K562 (cell line): Measurements from ENCODE around the gene PSMA6. TPM values are rescaled to one million over a fixed set of nuclear protein-coding genes. Genes with fewer than 3 reads are reported as not detected.

Experiments used
- ARID2 ChIP-seq: fragments of 450-650 bp; IDR thresholded peaks from 2 replicates; pipeline ENCODE4 v1.6.1; 2017; ENCODE audit warnings: antibody characterized with exemption, mild to moderate bottlenecking
- DPF2 ChIP-seq: fragments of 450-650 bp; IDR thresholded peaks from 2 replicates; pipeline ENCODE4 v1.6.1; 2016
- GABPB2 ChIP-seq: fragments of 250-450 bp; sonication (Bioruptor Pico); conservative IDR thresholded peaks from 2 replicates; pipeline ENCODE4 v1.5.1; 2021; ENCODE audit warnings: mild to moderate bottlenecking
- PHF20 ChIP-seq: fragments of 450-650 bp; IDR thresholded peaks from 2 replicates; pipeline ENCODE4 v1.6.1; 2018; ENCODE audit not compliant: partially characterized antibody
- SLC30A9 ChIP-seq: fragments of 250-450 bp; sonication (Bioruptor Pico); IDR thresholded peaks from 2 replicates; pipeline ENCODE4 v1.8.0; 2022; ENCODE audit warnings: mild to moderate bottlenecking, moderate library complexity
- SNIP1 ChIP-seq: fragments of 450-650 bp; IDR thresholded peaks from 2 replicates; pipeline ENCODE4 v1.7.1; 2017; ENCODE audit warnings: low read depth, mild to moderate bottlenecking
- TAF15 ChIP-seq: fragments of 200-400 bp; formaldehyde crosslinking; IDR thresholded peaks from 2 replicates; pipeline ENCODE4 v1.6.1; 2017; ENCODE audit warnings: mild to moderate bottlenecking, low read depth, low read length, moderate library complexity
- TAL1 ChIP-seq: fragments of 450-650 bp; IDR thresholded peaks from 2 replicates; pipeline ENCODE4 v1.6.1; 2016; ENCODE audit warnings: mild to moderate bottlenecking
- ZNF124 ChIP-seq: sonication (generic); formaldehyde crosslinking; IDR thresholded peaks from 2 replicates; pipeline ENCODE4 v1.8.1; 2022; ENCODE audit warnings: missing genetic modification reagents
- ZNF146 ChIP-seq: IDR thresholded peaks from one replicate; pipeline ENCODE4 v1.6.1; 2018; ENCODE audit warnings: missing compliant biosample characterization; ENCODE audit not compliant: unreplicated experiment
- ZNF197 ChIP-seq: fragments of 200-800 bp; sonication (Bioruptor generic); IDR thresholded peaks from 2 replicates; pipeline ENCODE4 v1.6.1; 2016; ENCODE audit warnings: low read depth, missing genetic modification characterization, missing compliant biosample characterization
- ZNF212 ChIP-seq: fragments of 450-650 bp; formaldehyde crosslinking; IDR thresholded peaks from 2 replicates; pipeline ENCODE4 v1.4.0; 2020; ENCODE audit warnings: mild to moderate bottlenecking
- ZNF583 ChIP-seq: fragments of 250-450 bp; sonication (Bioruptor Pico); IDR thresholded peaks from 2 replicates; pipeline ENCODE4 v1.4.0; 2020
- polyA plus RNA-seq, 8 experiments: library from polyadenylated mRNA; depleted of rRNA in 4 of 8; stranded (reverse) in 5 of 8; unstranded in 3 of 8; fragments of >200 nt; fragmentation: Nextera tagmentation in 2 of 8; fragmentation: Illumina TruSeq in 1 of 8; extraction: Ambion mirVana in 2 of 8; extraction: Trizol in 1 of 8; gene quantifications; 2 replicates each; pipeline versions ENCODE4 v1.2.1 to v1.2.3, GENCODE V29; 2011 to 2014; ENCODE audit warnings: inconsistent platforms in 1 of 8, missing spikeins in 1 of 8
- total RNA-seq, 7 experiments: library from RNA; depleted of rRNA in 6 of 7; stranded (reverse); fragments of >200 nt in 6 of 7; fragmentation: Illumina TruSeq in 2 of 7; extraction: Trizol in 2 of 7; gene quantifications; 2 replicates each; pipeline versions ENCODE4 v1.2.1 to v1.2.3, GENCODE V29; 2011 to 2021; ENCODE audit warnings: low replicate concordance in 1 of 7
- TF ChIP-seq, protein P1 (sequence below): sonication (generic); formaldehyde crosslinking; IDR thresholded peaks from 2 replicates; pipeline ENCODE4 v1.8.0; 2022; ENCODE audit warnings: mild to moderate bottlenecking, missing genetic modification reagents
- TF ChIP-seq, protein P2 (sequence below), 2 experiments: IDR thresholded peaks; 2 replicates each; pipeline ENCODE4 v1.6.1; 2012; ENCODE audit warnings: improper control_type of control experiment in 2 of 2, low read depth in 2 of 2, low read length in 2 of 2, borderline replicate concordance in 1 of 2
- TF ChIP-seq, protein P3 (sequence below): fragments of 250-450 bp; sonication (Bioruptor Pico); IDR thresholded peaks from 2 replicates; pipeline ENCODE4 v1.5.0; 2021
- TF ChIP-seq, protein P4 (sequence below): fragments of 450-650 bp; IDR thresholded peaks from 2 replicates; pipeline ENCODE4 v1.6.1; 2014; ENCODE audit warnings: low read depth, mild to moderate bottlenecking, moderate library complexity, borderline replicate concordance
- TF ChIP-seq, protein P5 (sequence below): fragments of 450-650 bp; IDR thresholded peaks from one replicate; pipeline ENCODE4 v1.6.1; 2018; ENCODE audit warnings: mild to moderate bottlenecking, moderate library complexity; ENCODE audit not compliant: partially characterized antibody
- TF ChIP-seq, protein P6 (sequence below): fragments of 450-650 bp; formaldehyde crosslinking; IDR thresholded peaks from 2 replicates; pipeline ENCODE4 v1.4.0; 2020; ENCODE audit warnings: mild to moderate bottlenecking, moderate library complexity

The PSMA6 gene
- total and polyA plus RNA-seq, 9 of the 15 experiments (the other 6 are each of a cell fraction or from before 2014, with no cell fraction given) = 210 to 952 (median 288) TPM

DNA sequence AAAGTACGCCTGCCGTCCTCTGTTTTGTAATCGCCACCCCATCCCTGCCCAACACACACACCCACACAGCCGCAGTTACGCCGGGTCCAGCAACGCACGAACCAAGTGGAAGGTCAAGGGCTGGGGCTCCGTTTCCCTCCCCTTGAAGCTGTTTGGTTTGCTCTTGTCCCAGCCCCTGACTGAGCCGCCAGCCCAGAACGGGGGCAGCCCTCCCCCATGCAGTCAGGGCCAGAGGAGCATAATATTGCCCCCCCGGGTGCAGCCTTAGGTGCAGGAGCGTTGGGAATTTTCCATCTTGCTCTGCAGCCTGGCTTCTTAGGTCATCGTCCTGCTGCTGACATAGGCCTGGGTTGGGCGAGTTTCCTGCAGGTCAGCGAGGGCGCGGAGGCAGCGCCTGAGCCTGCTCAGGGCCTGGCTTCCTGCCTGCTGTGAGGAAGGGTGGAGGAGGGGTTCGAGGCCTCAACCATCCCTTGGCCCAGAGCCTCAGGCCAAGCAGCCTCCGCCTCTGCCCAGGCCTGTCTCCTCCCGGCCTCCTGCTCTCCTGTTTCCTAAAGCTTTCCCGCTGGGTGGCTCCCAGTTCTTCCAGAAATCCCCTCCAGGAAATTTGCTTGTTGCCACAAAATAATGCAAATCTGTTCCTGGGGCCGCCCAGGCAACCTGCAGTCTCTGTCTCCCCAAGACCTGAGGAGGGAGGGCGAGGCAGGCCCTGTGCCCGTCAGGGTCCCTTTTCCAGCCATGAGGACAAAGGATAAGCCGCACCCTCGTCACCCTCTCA is 44.5 kb downstream of the PSMA6 start (continued):
- TF ChIP-seq, protein P1, sequence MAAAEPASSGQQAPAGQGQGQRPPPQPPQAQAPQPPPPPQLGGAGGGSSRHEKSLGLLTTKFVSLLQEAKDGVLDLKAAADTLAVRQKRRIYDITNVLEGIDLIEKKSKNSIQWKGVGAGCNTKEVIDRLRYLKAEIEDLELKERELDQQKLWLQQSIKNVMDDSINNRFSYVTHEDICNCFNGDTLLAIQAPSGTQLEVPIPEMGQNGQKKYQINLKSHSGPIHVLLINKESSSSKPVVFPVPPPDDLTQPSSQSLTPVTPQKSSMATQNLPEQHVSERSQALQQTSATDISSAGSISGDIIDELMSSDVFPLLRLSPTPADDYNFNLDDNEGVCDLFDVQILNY (CRISPR knock-in tag) = no peak
- TF ChIP-seq, protein P2, sequence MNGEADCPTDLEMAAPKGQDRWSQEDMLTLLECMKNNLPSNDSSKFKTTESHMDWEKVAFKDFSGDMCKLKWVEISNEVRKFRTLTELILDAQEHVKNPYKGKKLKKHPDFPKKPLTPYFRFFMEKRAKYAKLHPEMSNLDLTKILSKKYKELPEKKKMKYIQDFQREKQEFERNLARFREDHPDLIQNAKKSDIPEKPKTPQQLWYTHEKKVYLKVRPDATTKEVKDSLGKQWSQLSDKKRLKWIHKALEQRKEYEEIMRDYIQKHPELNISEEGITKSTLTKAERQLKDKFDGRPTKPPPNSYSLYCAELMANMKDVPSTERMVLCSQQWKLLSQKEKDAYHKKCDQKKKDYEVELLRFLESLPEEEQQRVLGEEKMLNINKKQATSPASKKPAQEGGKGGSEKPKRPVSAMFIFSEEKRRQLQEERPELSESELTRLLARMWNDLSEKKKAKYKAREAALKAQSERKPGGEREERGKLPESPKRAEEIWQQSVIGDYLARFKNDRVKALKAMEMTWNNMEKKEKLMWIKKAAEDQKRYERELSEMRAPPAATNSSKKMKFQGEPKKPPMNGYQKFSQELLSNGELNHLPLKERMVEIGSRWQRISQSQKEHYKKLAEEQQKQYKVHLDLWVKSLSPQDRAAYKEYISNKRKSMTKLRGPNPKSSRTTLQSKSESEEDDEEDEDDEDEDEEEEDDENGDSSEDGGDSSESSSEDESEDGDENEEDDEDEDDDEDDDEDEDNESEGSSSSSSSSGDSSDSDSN (IDR thresholded peaks at IDR 0.05; ENCODE audit: borderline replicate concordance in 1 of 2, low read depth in 2 of 2, low read length in 2 of 2) = peak; percentile 72 to 75; a peak in 2 of 4 replicates
- TF ChIP-seq ARID2 (no peak), ZNF583 (peak; percentile 75; the same call in 1 of the 2 replicates), TAL1 (no peak), SNIP1 (no peak), ZNF146 (CRISPR knock-in tag) (no peak), PHF20 (peak; percentile 37), TAF15 (no peak), ZNF212 (no peak), DPF2 (peak; percentile 58; the same call in 1 of the 2 replicates), GABPB2 (CRISPR knock-in tag) (no peak), ZNF197 (0 out of 2 replicates have a peak, but pooled peaks have one; percentile 37), SLC30A9 (CRISPR knock-in tag) (no peak), ZNF124 (no peak)
- TF ChIP-seq, protein P3, sequence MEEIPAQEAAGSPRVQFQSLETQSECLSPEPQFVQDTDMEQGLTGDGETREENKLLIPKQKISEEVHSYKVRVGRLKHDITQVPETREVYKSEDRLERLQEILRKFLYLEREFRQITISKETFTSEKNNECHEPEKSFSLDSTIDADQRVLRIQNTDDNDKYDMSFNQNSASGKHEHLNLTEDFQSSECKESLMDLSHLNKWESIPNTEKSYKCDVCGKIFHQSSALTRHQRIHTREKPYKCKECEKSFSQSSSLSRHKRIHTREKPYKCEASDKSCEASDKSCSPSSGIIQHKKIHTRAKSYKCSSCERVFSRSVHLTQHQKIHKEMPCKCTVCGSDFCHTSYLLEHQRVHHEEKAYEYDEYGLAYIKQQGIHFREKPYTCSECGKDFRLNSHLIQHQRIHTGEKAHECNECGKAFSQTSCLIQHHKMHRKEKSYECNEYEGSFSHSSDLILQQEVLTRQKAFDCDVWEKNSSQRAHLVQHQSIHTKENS = no peak
- TF ChIP-seq, protein P4, sequence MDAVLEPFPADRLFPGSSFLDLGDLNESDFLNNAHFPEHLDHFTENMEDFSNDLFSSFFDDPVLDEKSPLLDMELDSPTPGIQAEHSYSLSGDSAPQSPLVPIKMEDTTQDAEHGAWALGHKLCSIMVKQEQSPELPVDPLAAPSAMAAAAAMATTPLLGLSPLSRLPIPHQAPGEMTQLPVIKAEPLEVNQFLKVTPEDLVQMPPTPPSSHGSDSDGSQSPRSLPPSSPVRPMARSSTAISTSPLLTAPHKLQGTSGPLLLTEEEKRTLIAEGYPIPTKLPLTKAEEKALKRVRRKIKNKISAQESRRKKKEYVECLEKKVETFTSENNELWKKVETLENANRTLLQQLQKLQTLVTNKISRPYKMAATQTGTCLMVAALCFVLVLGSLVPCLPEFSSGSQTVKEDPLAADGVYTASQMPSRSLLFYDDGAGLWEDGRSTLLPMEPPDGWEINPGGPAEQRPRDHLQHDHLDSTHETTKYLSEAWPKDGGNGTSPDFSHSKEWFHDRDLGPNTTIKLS = no peak
- TF ChIP-seq, protein P5, sequence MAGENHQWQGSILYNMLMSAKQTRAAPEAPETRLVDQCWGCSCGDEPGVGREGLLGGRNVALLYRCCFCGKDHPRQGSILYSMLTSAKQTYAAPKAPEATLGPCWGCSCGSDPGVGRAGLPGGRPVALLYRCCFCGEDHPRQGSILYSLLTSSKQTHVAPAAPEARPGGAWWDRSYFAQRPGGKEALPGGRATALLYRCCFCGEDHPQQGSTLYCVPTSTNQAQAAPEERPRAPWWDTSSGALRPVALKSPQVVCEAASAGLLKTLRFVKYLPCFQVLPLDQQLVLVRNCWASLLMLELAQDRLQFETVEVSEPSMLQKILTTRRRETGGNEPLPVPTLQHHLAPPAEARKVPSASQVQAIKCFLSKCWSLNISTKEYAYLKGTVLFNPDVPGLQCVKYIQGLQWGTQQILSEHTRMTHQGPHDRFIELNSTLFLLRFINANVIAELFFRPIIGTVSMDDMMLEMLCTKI = no peak
- TF ChIP-seq, protein P6, sequence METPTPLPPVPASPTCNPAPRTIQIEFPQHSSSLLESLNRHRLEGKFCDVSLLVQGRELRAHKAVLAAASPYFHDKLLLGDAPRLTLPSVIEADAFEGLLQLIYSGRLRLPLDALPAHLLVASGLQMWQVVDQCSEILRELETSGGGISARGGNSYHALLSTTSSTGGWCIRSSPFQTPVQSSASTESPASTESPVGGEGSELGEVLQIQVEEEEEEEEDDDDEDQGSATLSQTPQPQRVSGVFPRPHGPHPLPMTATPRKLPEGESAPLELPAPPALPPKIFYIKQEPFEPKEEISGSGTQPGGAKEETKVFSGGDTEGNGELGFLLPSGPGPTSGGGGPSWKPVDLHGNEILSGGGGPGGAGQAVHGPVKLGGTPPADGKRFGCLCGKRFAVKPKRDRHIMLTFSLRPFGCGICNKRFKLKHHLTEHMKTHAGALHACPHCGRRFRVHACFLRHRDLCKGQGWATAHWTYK = 0 out of 2 replicates have a peak, but pooled peaks have one; percentile 56
